HG02884 (cell line): ENCODE measurements around the gene HOXD8.

Source experiments
- ATAC-seq: cut with Tn5 transposase; IDR thresholded peaks from one replicate; pipeline ENCODE4 v1.9.1; 2021; ENCODE audit warnings: mild to moderate bottlenecking, moderate library complexity; ENCODE audit not compliant: unreplicated experiment

The HOXD8 gene

DNA sequence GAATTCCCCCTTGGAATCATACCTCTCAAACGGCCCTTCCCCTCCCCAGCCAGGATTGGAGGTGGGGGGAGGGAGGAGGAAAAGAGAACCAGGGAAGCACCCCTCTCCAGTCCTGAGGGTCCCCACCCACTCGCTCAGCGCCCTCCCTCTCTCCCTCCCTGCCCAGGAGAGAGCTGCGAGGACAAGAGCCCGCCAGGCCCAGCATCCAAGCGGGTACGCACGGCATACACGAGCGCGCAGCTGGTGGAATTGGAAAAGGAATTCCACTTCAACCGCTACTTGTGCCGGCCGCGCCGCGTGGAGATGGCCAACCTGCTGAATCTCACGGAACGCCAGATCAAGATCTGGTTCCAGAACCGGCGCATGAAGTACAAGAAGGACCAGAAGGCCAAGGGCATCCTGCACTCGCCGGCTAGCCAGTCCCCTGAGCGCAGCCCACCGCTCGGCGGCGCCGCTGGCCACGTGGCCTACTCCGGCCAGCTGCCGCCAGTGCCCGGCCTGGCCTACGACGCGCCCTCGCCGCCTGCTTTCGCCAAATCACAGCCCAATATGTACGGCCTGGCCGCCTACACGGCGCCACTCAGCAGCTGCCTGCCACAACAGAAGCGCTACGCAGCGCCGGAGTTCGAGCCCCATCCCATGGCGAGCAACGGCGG is 42.0 kb downstream of the HOXD8 start:
- ATAC-seq, result no peak

DNA sequence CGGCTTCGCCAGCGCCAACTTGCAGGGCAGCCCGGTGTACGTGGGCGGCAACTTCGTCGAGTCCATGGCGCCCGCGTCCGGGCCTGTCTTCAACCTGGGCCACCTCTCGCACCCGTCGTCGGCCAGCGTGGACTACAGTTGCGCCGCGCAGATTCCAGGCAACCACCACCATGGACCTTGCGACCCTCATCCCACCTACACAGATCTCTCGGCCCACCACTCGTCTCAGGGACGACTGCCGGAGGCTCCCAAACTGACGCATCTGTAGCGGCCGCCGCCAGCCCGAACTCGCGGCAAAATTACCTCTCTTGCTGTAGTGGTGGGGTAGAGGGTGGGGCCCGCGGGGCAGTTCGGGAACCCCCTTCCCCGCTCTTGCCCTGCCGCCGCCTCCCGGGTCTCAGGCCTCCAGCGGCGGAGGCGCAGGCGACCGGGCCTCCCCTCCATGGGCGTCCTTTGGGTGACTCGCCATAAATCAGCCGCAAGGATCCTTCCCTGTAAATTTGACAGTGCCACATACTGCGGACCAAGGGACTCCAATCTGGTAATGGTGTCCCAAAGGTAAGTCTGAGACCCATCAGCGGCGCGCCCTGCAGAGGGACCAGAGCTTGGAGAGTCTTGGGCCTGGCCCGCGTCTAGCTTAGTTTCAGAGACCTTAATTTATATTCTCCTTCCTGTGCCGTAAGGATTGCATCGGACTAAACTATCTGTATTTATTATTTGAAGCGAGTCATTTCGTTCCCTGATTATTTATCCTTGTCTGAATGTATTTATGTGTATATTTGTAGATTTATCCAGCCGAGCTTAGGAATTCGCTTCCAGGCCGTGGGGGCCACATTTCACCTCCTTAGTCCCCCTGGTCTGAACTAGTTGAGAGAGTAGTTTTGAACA is 42.7 kb downstream of the HOXD8 start:
- no peak for ATAC-seq

DNA sequence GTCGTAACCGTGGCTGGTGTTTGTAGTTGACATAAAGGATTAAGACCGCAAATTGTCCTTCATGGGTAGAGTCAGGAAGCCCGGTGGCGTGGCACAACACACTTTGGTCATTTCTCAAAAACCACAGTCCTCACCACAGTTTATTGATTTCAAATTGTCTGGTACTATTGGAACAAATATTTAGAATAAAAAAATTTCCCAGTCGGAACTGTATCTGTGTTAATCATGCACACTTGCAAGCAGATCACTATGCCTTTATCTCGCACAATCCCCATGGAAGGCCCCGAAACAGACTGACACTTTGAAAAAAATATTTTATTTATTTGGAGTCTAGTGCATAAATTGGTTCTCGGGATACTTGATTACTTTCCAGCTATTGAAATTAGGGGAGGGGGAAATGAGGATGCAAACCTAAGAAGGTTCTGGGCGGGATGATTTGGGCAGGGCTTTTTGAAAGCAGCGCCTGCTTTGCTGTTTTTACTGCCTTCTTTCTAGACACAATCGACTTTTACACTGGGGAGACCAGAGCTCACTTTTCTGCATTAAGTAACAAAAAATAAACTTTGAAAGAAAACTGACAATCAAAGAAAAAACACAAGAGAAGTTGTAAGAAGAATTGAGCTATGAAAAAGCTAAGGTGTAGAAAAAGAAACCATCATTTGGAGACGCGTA is 43.5 kb downstream of the HOXD8 start:
- ATAC-seq, result no peak

DNA sequence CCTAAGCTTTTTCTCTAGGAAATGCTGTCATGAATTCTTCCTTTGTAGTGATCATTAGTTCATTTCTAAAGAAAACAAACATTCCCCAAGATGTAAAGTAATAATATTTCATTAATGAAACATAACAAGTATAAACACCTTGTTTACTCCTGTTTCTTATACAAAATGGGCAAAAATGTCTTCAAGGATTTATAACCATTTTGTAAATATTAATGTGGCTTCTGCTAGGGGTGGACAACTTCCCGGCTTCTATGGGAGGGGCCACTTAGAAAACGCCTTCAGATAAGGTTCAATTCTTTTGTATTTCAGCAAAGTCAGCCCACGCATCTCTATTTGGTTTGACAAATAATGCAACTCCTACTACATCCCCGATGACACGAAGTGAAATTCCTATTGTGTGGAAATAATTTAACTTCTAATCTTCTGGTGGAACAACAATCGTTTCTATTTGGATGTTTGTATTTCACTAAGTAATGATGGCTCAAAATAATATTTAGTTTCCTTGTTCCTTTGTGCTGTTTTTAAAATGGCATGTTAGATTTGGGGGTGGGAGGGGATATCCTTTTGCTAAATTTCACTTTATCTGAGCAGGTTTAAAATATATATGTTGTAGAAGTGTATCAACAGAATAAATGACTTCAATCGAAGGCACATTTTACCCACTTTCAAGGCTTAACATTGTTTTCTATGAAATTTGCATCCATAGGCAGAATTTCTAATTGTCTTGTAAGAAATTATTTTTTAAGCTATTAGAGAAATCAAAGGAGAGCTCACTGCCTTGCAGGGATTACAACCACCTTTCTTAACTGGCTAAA is 44.3 kb downstream of the HOXD8 start:
- no peak for ATAC-seq

DNA sequence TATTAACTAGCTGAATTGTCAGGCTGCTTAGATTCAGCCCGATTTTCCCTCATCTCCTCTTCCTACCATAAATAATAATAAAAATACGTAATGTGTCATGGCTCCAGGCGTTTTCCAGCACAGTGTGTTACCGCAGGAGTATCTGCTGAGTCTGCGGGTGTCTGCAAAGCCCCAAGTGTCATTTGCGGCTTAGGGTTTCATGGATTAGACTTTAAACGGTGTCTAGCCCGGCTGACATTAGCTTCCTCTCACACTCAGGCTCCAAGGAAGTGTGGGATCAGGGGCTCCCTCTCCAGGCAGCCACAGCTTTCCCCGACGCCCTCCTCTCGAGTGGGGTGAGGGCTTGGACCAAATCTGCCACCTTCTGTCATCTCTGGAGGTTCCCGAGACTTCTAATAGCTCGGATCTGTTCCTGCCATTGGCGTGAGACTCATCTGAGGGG is 44.9 kb downstream of the HOXD8 start:
- no peak for ATAC-seq

DNA sequence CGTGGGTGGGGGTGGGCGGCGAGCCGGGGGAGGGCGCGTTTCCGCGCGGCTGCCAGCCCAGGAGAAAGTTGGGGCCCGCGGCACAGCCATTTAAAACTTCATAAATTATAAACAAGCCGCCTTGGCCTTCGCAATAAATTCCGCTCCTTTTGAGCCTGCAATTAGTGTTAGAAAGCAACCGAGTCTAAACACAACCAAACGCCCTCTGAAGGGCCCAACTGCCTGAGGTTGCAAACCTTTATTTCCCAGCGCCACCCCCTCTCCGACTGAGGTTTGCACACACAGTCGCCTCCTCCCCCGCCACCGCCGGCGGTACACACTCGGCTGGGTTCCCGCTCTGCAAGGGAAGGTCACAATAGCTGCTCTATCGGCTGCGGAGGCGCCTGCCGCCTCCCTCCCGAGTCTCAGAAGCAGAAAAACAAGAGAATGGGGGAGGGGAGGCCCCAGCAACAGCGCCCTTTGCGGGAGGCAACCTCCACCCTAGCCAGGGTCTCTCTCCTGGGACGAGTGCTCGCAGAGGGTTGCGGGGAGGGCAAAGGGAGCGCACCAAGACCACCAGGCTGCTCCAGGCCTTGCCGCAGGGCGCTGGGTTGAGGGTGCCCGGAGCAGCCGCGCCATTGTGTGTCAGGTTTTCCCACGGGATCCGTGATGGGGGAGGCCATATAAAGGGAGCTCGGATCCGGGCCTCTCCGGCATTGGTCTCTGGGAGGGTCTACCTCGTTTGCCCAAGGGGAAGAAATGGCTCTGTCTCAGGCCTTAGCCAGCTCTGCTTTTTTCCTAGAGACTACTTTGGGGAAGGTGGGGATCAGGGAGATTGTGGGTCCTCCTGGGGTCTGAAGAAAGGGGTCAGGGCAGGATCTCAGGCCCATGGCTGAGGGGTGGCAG is 45.6 kb downstream of the HOXD8 start:
- no peak for ATAC-seq

DNA sequence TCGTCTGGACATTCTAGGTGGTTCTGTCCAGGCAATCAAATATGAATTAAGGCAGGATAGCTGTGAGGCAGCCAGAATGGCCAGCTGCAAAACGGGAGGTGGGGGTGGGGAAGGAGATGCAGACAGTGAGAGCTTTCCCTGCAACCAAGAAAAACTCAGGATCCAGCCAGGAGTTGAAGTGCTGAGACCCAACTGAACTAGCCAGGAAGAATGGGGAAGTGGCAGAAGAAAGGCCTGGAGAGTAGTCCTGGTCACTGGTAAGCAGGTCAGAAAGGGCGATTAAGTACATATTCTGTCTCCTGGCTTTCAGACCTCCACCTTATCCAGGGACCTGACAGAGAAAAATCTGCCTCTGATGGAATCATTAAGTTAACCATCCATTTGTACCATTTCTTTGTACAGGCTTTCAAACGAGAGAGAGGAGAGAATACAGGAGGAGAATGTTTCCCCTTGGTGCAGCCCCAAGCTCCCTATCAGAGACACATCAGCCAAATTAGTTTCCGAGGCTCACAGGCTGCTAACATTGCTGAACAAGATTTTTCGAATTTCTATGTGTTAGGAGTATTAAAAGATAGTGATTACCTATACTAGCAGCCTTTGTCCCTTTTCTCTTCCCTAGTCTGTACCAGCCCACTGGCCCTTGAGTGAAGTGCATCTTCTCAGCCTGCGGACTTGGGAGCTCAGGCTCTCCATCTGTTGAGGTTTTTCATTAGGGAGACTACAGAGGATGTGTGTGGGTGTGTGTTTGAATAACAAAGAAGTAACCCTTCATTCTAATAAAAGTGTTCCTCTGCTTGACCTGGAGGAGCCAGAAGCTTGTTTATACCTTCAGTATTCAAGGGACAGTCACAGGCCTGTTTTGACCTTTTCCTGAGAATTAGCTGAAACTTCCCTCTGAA is 46.5 kb downstream of the HOXD8 start:
- no peak for ATAC-seq

DNA sequence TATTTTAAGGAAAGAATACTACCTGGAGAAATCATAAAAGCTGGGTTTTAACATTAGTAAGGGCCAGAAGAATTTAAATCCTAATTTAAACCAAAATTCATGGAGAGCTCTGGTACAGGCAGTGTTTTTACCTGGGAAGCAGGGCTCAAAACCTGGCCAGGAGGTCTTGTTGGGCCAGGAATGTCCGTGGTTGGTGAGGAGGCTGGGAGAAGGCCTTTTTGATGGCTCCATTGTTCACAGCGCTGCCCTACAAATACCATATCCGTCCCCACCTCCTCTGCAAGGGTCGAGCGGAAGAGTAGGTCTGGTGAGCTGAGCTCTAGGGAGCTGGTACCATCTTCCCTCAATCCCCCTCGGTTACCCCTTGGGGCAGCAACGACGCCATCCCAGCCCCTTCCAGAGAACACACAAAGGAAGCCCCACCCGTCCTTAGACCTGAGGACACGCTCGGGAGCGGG is 48.1 kb downstream of the HOXD8 start:
- no peak for ATAC-seq

DNA sequence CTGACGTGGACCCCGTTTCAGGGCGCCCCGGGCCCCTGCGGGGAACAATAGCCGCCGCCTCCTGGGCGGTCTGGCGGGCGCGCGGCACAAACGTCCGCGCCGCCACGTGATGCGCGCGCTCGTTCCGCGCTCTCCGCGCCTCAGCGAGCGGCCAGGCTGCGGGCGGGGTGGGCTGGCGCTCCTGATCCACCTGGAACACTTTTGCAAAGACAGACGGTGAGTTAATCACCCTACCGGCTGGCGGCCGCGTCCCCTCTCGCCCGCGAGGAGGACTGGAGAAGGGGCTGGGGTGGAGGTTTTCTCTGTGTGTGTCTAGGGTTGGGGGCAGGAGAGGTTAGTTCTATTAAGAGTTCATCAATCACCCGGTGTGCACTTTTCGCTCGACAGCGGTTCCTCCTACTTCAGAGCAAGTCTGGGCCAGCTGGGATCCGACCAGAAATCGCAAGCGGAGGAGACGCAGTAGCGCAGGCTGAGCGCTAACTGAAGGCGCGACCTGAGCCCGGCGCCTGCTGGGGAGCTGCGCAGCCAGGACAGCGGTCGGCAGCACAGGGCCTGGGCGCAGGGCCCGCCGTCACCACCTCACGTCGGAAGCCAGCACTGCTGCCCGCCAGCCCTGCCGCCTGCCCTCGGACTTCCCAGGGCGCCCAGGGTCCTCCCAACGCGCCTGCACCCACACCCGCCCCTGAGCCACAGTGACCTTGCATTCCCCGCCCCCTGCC is 48.7 kb downstream of the HOXD8 start:
- ATAC-seq, result no peak

DNA sequence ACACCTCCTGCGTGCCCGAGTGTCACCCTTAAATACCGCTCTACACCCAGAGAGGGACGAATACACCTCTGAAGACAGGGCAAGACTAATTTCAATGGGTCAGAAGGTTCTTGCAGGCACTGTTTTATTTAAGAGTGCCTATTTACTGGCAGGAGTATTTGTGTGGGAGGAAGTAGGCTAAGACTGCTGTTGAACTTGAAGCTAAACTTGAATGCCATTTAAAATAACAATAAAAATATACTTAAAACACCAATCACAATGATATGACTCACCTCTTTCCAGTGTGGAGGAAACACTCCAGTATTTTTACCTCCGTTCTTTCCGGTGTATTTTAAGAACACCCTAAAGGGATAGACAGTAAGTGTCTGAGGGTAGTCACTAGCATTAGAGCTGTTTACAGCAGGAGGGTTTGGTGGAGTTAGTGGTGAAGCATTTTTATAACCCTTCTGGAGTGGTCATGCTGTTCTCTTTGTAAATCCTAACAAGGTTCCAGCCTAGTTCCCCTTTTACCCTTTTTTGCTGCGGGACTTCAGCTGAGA is 49.3 kb downstream of the HOXD8 start:
- no peak for ATAC-seq

DNA sequence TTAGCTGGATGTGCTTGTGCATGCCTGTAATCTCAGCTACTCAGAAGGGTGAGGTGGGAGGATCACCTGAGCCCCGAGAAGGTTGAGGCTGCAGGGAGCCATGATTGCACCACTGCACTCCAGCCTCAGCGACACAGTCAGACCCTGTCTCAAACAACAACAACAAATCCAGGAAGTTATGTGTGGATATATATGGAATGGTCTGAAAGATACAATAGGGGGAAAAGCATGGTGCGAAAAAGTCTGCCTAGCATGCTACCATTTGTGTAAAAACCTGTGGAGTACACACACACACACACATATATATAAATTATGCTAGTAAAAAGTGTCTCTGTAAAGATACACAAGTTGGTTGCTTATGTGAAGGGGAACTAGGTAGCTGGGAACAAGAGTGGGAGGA is 52.0 kb downstream of the HOXD8 start:
- no peak for ATAC-seq
